Lung (tissue), 12 donors: ENCODE measurements around the gene SLC25A12. TPM values are rescaled to one million over a fixed set of nuclear protein-coding genes. Genes with fewer than 3 reads are reported as not detected.

Experiments used
- ATAC-seq: fragments of 200-7000 bp; cut with Tn5 transposase; one replicate; pipeline ENCODE4 v1.9.1; 2020; ENCODE audit warnings: moderate number of reproducible peaks; ENCODE audit not compliant: insufficient read depth, low FRiP score
- DNase-seq, 3 donors: peaks; one replicate each; pipeline ENCODE4 v3.0.0-alpha.2; 2013 to 2017
- H3K27ac ChIP-seq, 2 donors: one replicate each; pipeline ENCODE4 v1.5.1; 2013; ENCODE audit warnings: mild to moderate bottlenecking in 2 of 2, moderate library complexity in 2 of 2, control low read depth in 1 of 2, inconsistent platforms in 1 of 2, low read depth in 1 of 2, low read length in 1 of 2
- H3K27me3 ChIP-seq, 3 donors: one replicate each; pipeline ENCODE4 v1.5.1; 2013; ENCODE audit warnings: low read length in 2 of 3; ENCODE audit not compliant: control insufficient read depth in 3 of 3, insufficient read depth in 3 of 3
- H3K36me3 ChIP-seq, 4 donors: one replicate each; pipeline ENCODE4 v1.5.1; 2013; ENCODE audit warnings: low read length in 4 of 4, mild to moderate bottlenecking in 1 of 4, moderate library complexity in 1 of 4; ENCODE audit not compliant: control insufficient read depth in 4 of 4, insufficient read depth in 4 of 4
- H3K4me1 ChIP-seq, 5 donors: one replicate each; pipeline ENCODE4 v1.5.1; 2013; ENCODE audit warnings: low read length in 5 of 5, mild to moderate bottlenecking in 2 of 5, moderate library complexity in 1 of 5; ENCODE audit not compliant: control insufficient read depth in 5 of 5, insufficient read depth in 5 of 5
- H3K4me3 ChIP-seq: one replicate; pipeline ENCODE4 v1.5.1; 2013; ENCODE audit warnings: mild to moderate bottlenecking, control low read depth, moderate library complexity
- H3K9ac ChIP-seq, 2 donors: one replicate each; pipeline ENCODE4 v1.5.1; 2013; ENCODE audit warnings: low read length in 2 of 2, control low read depth in 1 of 2; ENCODE audit not compliant: insufficient read depth in 1 of 2
- H3K9me3 ChIP-seq, 4 donors: one replicate each; pipeline ENCODE4 v1.5.1; 2013; ENCODE audit warnings: low read length in 3 of 4, mild to moderate bottlenecking in 1 of 4, moderate library complexity in 1 of 4; ENCODE audit not compliant: control insufficient read depth in 4 of 4, insufficient read depth in 3 of 4
- WGBS, 2 donors: extraction: QIAGEN DNeasy Blood & Tissue Kit; methylation state at CpG; one replicate each; pipeline ENCODE4 v1.1.7; 2013; 5-methylcytosine and 5-hydroxymethylcytosine counted together
- polyA plus RNA-seq, 2 donors: library from polyadenylated mRNA; stranded (reverse); fragments of 200-250 nt; gene quantifications; one replicate each; pipeline ENCODE4 v1.2.1, GENCODE V29; 2013
- total RNA-seq, 2 donors: library from RNA; depleted of rRNA in 1 of 2; stranded (reverse); fragments of >200 nt in 1 of 2; gene quantifications; one replicate each; pipeline ENCODE4 v1.2.1, GENCODE V29; 2014 to 2021
- TF ChIP-seq, protein P1 (sequence below): IDR thresholded peaks from 2 replicates; pipeline ENCODE4 v1.5.1; 2012; ENCODE audit warnings: mild to moderate bottlenecking; ENCODE audit errors: control extremely low read depth, extremely low read depth
- donor health status: control.
- donor health status: control.
- donor health status: Bipolar disorder and iron deficiency.
- donor health status: healthy.
- donor health status: DM: yes; HTN: yes; CAD: no.

The SLC25A12 gene
- total and polyA plus RNA-seq, 4 donors = 6.9 to 22.4 (median 14.2) TPM

DNA sequence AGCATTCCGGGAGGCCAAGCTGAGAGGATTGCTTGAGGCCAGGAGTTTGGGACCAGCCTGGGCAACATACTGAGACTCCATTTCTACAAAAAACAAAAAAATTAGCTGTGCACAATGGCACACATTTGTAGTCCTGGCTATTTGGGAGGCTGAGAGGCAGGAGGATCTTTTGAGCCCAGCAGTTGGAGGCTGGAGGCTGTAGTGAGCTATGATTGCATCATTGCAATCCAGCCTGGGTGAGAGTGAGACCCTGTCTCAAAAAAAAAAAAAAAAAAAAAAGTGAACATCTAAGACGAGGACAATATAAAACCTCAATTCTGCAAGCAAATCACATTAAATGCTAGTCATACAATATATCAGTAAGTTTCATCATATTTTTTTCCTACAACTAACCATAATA lies 25.4 kb upstream of the SLC25A12 start:
- Histone ChIP-seq H3K4me3 (no peak overlapping the region), H3K36me3 (peaks cover 0 to 6% (median 0%) of the 10 kb centered on the region in 4 donors), H3K27me3 (no peaks in the 10 kb centered on the region), H3K4me1 (peaks cover 0 to 18% (median 3%) of the 10 kb centered on the region in 5 donors), H3K9ac (no peak overlapping the region), H3K9me3 (no peaks in the 10 kb centered on the region), H3K27ac (no peak overlapping the region)
- WGBS, 2 donors = 90 to 91% methylated on average over 2 of the region's 2 CpGs
- no peak for ATAC-seq
- no peak for DNase-seq
- TF ChIP-seq, protein P1, sequence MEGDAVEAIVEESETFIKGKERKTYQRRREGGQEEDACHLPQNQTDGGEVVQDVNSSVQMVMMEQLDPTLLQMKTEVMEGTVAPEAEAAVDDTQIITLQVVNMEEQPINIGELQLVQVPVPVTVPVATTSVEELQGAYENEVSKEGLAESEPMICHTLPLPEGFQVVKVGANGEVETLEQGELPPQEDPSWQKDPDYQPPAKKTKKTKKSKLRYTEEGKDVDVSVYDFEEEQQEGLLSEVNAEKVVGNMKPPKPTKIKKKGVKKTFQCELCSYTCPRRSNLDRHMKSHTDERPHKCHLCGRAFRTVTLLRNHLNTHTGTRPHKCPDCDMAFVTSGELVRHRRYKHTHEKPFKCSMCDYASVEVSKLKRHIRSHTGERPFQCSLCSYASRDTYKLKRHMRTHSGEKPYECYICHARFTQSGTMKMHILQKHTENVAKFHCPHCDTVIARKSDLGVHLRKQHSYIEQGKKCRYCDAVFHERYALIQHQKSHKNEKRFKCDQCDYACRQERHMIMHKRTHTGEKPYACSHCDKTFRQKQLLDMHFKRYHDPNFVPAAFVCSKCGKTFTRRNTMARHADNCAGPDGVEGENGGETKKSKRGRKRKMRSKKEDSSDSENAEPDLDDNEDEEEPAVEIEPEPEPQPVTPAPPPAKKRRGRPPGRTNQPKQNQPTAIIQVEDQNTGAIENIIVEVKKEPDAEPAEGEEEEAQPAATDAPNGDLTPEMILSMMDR = no peak

DNA sequence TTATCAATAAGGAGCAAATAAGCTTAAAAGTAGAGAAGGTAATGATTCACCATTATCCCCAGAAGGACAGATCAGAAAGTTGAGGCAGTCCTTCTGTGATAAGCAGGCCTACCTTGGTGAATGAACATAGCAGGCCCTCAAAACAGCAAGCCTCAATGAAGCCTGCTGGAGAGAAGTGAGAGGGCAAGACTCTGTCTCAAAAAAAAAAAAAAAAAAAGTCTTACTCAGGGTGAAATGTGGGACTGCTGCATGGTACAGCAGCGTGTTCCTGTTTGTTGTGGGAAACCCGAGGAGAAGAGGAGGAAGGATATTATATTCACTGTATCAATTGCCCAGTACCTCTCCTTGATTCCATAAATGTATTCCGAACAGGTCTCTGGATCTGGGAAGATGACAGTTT lies 19.5 kb upstream of the SLC25A12 start:
- TF ChIP-seq, protein P1 = no peak
- H3K27ac ChIP-seq = no peak overlapping the region
- DNase-seq = no peak
- no peaks in the 10 kb centered on the region for H3K27me3 ChIP-seq
- H3K4me1 ChIP-seq = no peaks in the 10 kb centered on the region
- ATAC-seq = no peak
- WGBS, 2 donors = 73 to 80% methylated on average over 3 of the region's 3 CpGs
- no peaks in the 10 kb centered on the region for H3K36me3 ChIP-seq
- no peak overlapping the region for H3K4me3 ChIP-seq
- no peaks in the 10 kb centered on the region for H3K9me3 ChIP-seq
- H3K9ac ChIP-seq = no peak overlapping the region

DNA sequence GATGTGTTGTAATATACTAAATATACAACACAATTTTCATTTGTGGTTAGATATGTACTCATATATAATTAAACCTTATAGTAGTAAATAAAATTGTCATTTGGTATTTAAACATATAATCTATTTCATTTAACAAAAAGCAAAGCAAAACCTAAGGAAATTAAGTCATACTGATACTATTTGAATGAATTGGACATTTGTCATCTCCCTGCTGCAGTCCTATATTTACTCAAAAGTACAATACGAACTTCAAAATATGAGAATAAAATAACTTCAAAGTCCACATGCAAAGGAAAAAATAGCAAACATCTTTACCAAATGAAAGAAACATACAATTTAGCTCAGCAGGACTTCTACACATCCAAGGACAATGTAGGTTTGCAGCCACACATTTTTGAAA lies 16.4 kb upstream of the SLC25A12 start:
- ATAC-seq = no peak

More for the DNA sequence above, 16.4 kb upstream of the SLC25A12 start:
- H3K27me3 ChIP-seq = no peaks in the 10 kb centered on the region
- no peaks in the 10 kb centered on the region for H3K9me3 ChIP-seq
- 63 to 89% methylated on average over 1 of the region's 1 CpG for WGBS, 2 donors
- no peak overlapping the region for H3K4me3 ChIP-seq
- no peak for DNase-seq
- TF ChIP-seq, protein P1 = no peak
- no peak overlapping the region for H3K9ac ChIP-seq
- H3K27ac ChIP-seq = no peak overlapping the region
- no peaks in the 10 kb centered on the region for H3K36me3 ChIP-seq
- H3K4me1 ChIP-seq = no peaks in the 10 kb centered on the region
